Mesendoderm (in vitro differentiated cells): ENCODE measurements around the gene ADA.

Experiments used
- DNase-seq: peaks from one replicate; pipeline ENCODE4 v3.0.0; 2013
- H2AK5ac ChIP-seq: 2 replicates; pipeline ENCODE4 v1.6.1; 2013; ENCODE audit warnings: low read length, inconsistent platforms
- H2BK120ac ChIP-seq: 2 replicates; pipeline ENCODE4 v1.6.1; 2013; ENCODE audit warnings: low read depth, mild to moderate bottlenecking, low read length, moderate library complexity, mixed read lengths
- H2BK15ac ChIP-seq: replicated peaks from 2 replicates; pipeline ENCODE4 v1.6.1; 2013; ENCODE audit warnings: low read depth, mild to moderate bottlenecking, moderate library complexity
- H2BK5ac ChIP-seq: 2 replicates; pipeline ENCODE4 v1.6.1; 2013; ENCODE audit warnings: low read length, inconsistent platforms
- H3K18ac ChIP-seq: 2 replicates; pipeline ENCODE4 v1.6.1; 2013; ENCODE audit warnings: mild to moderate bottlenecking, low read length, mixed read lengths
- H3K23ac ChIP-seq: one replicate; pipeline ENCODE4 v1.6.1; 2013; ENCODE audit warnings: low read length
- H3K27ac ChIP-seq: 2 replicates; pipeline ENCODE4 v1.5.1; 2013; ENCODE audit warnings: low read depth, mild to moderate bottlenecking, inconsistent platforms, low read length, moderate library complexity
- H3K27me3 ChIP-seq: 2 replicates; pipeline ENCODE4 v1.6.1; 2013; ENCODE audit warnings: low read length, control low read depth, mild to moderate bottlenecking, inconsistent platforms; ENCODE audit not compliant: insufficient read depth, poor library complexity
- H3K36me3 ChIP-seq: 2 replicates; pipeline ENCODE4 v1.6.1; 2013; ENCODE audit warnings: low read length, inconsistent platforms; ENCODE audit not compliant: control insufficient read depth, insufficient read depth
- H3K4ac ChIP-seq: one replicate; pipeline ENCODE4 v1.6.1; 2013; ENCODE audit warnings: low read depth, mild to moderate bottlenecking, low read length, moderate library complexity
- H3K4me1 ChIP-seq: 2 replicates; pipeline ENCODE4 v1.6.1; 2013; ENCODE audit warnings: low read depth, low read length, inconsistent platforms; ENCODE audit not compliant: control insufficient read depth
- H3K4me2 ChIP-seq: 2 replicates; pipeline ENCODE4 v1.6.1; 2013; ENCODE audit warnings: low read length
- H3K4me3 ChIP-seq: 2 replicates; pipeline ENCODE4 v1.5.1; 2013; ENCODE audit warnings: mild to moderate bottlenecking, low read length
- H3K56ac ChIP-seq: one replicate; pipeline ENCODE4 v1.6.1; 2013; ENCODE audit warnings: low read length
- H3K79me1 ChIP-seq: 2 replicates; pipeline ENCODE4 v1.6.1; 2013; ENCODE audit warnings: low read length, inconsistent platforms
- H3K79me2 ChIP-seq: 2 replicates; pipeline ENCODE4 v1.6.1; 2013; ENCODE audit warnings: mild to moderate bottlenecking, low read length; ENCODE audit not compliant: control insufficient read depth, insufficient read depth
- H3K9ac ChIP-seq: 2 replicates; pipeline ENCODE4 v1.6.1; 2013; ENCODE audit warnings: low read length, inconsistent platforms
- H4K5ac ChIP-seq: one replicate; pipeline ENCODE4 v1.6.1; 2013; ENCODE audit warnings: low read length
- H4K8ac ChIP-seq: one replicate; pipeline ENCODE4 v1.6.1; 2013; ENCODE audit warnings: low read depth, mild to moderate bottlenecking, control low read depth, low read length, moderate library complexity
- WGBS: extraction: QIAGEN DNeasy Blood & Tissue Kit; methylation state at CpG from one replicate; pipeline ENCODE4 v1.1.7; 2013; ENCODE audit warnings: low lambda C conversion rate, missing lambda C conversion rate; ENCODE audit not compliant: insufficient coverage; ENCODE audit errors: extremely low coverage; 5-methylcytosine and 5-hydroxymethylcytosine counted together

ADA gene

DNA sequence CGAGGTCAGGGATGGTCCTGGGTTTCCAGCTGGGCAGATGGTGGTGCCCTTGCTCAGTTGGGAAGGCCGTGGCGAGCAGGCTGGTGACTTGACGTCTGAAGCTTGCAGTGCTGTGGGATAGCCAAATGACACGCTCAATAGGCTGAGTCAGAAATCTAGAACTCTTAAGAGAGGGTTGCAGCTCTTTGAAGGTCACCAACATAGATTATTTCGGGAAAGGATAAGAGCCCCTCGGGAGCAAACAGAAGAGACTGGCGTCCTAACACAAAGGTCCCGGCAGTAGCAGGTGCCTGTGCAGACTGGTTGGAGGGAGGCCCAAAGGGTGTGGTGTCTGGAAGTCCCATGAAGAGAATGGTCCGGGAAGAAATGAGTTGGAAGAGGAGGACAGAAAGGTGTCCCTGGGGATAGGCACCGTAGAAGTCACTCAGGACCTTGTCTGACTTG is 50.7 kb downstream of the ADA start:
- Histone ChIP-seq H4K8ac (no peak overlapping the region), H2BK120ac (no peak overlapping the region), H3K4me3 (no peak overlapping the region), H3K4me1 (no peaks in the 10 kb centered on the region), H3K18ac (no peak overlapping the region), H3K9ac (no peak overlapping the region), H3K4ac (no peak overlapping the region), H3K27ac (no peak overlapping the region), H3K27me3 (no peaks in the 10 kb centered on the region), H3K79me1 (no peaks in the 10 kb centered on the region), H3K56ac (no peak overlapping the region), H2BK15ac (no peak overlapping the region), H3K79me2 (no peaks in the 10 kb centered on the region), H3K23ac (no peak overlapping the region), H3K36me3 (no peaks in the 10 kb centered on the region), H4K5ac (no peak overlapping the region), H3K4me2 (no peak overlapping the region), H2AK5ac (no peak overlapping the region), H2BK5ac (no peak overlapping the region)
- no peak for DNase-seq
- WGBS: no CpG with 5 or more reads among the region's 11 CpGs

DNA sequence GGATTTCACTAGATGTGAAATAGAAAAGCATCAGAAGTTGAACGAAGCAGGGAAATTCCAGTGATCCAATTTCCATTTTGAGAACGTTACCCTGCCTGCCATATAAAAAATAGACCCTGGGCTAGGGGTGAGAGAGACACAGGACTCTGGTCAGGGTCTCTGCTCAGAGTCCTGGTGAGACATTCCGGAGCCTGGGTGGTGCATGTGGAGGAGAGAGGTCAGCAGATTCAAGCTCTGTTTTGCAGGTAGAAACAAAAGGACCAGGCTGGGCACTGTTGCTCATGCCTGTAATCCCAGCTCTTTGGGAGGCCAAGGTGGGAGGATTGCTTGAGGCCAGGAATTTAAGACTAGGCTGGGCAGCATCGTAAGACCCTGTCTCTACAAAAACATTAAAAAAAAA is 51.2 kb downstream of the ADA start:
- no peak overlapping the region for H2BK5ac ChIP-seq
- H3K4me1 ChIP-seq: no peaks in the 10 kb centered on the region
- WGBS: no CpG with 5 or more reads among the region's 4 CpGs
- H3K23ac ChIP-seq: no peak overlapping the region
- DNase-seq: no peak
- no peaks in the 10 kb centered on the region for H3K79me2 ChIP-seq
- H3K79me1 ChIP-seq: no peaks in the 10 kb centered on the region
- no peak overlapping the region for H3K4me2 ChIP-seq
- no peak overlapping the region for H3K4me3 ChIP-seq
- no peak overlapping the region for H2BK120ac ChIP-seq
- H3K56ac ChIP-seq: no peak overlapping the region
- no peak overlapping the region for H3K4ac ChIP-seq
- H3K27ac ChIP-seq: no peak overlapping the region
- no peaks in the 10 kb centered on the region for H3K27me3 ChIP-seq
- no peak overlapping the region for H4K5ac ChIP-seq
- no peak overlapping the region for H2BK15ac ChIP-seq
- no peak overlapping the region for H2AK5ac ChIP-seq
- H3K36me3 ChIP-seq: no peaks in the 10 kb centered on the region
- no peak overlapping the region for H3K18ac ChIP-seq
- H3K9ac ChIP-seq: no peak overlapping the region
- no peak overlapping the region for H4K8ac ChIP-seq

GRCh38 chr20:44599715-44600114 is 51.8 kb downstream of the ADA start:
- no peak for DNase-seq
- H3K4me1 ChIP-seq: no peaks in the 10 kb centered on the region

GRCh38 chr20:44598423-44599305 is 52.8 kb downstream of the ADA start:
- no peak overlapping the region for H3K4me2 ChIP-seq
- no peak overlapping the region for H3K27ac ChIP-seq
- no peak overlapping the region for H2AK5ac ChIP-seq
- DNase-seq: peak; percentile 72
- H3K56ac ChIP-seq: peak overlapping the region; percentile 20
- no peak overlapping the region for H3K9ac ChIP-seq
- no peak overlapping the region for H3K4me3 ChIP-seq
- no peak overlapping the region for H4K5ac ChIP-seq
- H4K8ac ChIP-seq: no peak overlapping the region
- no peaks in the 10 kb centered on the region for H3K79me2 ChIP-seq
- H2BK120ac ChIP-seq: no peak overlapping the region
- peak overlapping the region; percentile 10 for H2BK15ac ChIP-seq
- no peaks in the 10 kb centered on the region for H3K27me3 ChIP-seq
- no peak overlapping the region for H3K4ac ChIP-seq
- no peaks in the 10 kb centered on the region for H3K36me3 ChIP-seq
- H3K23ac ChIP-seq: no peak overlapping the region
- H3K79me1 ChIP-seq: no peaks in the 10 kb centered on the region
- no peaks in the 10 kb centered on the region for H3K4me1 ChIP-seq
- no CpG with 5 or more reads among the region's 4 CpGs for WGBS
- peak overlapping the region; percentile 23 for H3K18ac ChIP-seq
- H2BK5ac ChIP-seq: no peak overlapping the region

More at GRCh38 chr20:44599715-44600114, 51.8 kb downstream of the ADA start:
- H3K23ac ChIP-seq: no peak overlapping the region
- no peak overlapping the region for H3K4me3 ChIP-seq
- H3K36me3 ChIP-seq: no peaks in the 10 kb centered on the region
- no peak overlapping the region for H3K18ac ChIP-seq
- no CpG with 5 or more reads among the region's 1 CpG for WGBS
- no peaks in the 10 kb centered on the region for H3K79me2 ChIP-seq
- H4K5ac ChIP-seq: no peak overlapping the region
- no peaks in the 10 kb centered on the region for H3K27me3 ChIP-seq
- no peak overlapping the region for H2BK120ac ChIP-seq
- no peak overlapping the region for H3K56ac ChIP-seq
- H2AK5ac ChIP-seq: no peak overlapping the region
- no peak overlapping the region for H3K27ac ChIP-seq
- H2BK15ac ChIP-seq: no peak overlapping the region
- H3K9ac ChIP-seq: no peak overlapping the region
- H3K4ac ChIP-seq: no peak overlapping the region
- H4K8ac ChIP-seq: no peak overlapping the region
- H2BK5ac ChIP-seq: no peak overlapping the region
- no peaks in the 10 kb centered on the region for H3K79me1 ChIP-seq
- H3K4me2 ChIP-seq: no peak overlapping the region

- Histone ChIP-seq H3K4ac (no peak overlapping the region), H3K4me1 (no peaks in the 10 kb centered on the region), H3K4me2 (no peak overlapping the region), H3K18ac (no peak overlapping the region), H3K27ac (no peak overlapping the region), H2BK5ac (no peak overlapping the region), H2BK120ac (no peak overlapping the region), H3K79me1 (no peaks in the 10 kb centered on the region), H3K9ac (no peak overlapping the region), H3K4me3 (no peak overlapping the region), H3K79me2 (no peaks in the 10 kb centered on the region), H3K56ac (no peak overlapping the region), H3K23ac (no peak overlapping the region), H3K36me3 (no peaks in the 10 kb centered on the region), H4K5ac (no peak overlapping the region), H3K27me3 (no peaks in the 10 kb centered on the region), H2AK5ac (no peak overlapping the region), H2BK15ac (no peak overlapping the region), H4K8ac (no peak overlapping the region)
- WGBS: no CpG with 5 or more reads among the region's 4 CpGs
- DNase-seq: no peak
Observed at GRCh38 chr20:44597930-44598329, 53.6 kb downstream of the ADA start.
